Measurements from ENCODE around the gene ADCY5.

ADCY5 gene

DNA sequence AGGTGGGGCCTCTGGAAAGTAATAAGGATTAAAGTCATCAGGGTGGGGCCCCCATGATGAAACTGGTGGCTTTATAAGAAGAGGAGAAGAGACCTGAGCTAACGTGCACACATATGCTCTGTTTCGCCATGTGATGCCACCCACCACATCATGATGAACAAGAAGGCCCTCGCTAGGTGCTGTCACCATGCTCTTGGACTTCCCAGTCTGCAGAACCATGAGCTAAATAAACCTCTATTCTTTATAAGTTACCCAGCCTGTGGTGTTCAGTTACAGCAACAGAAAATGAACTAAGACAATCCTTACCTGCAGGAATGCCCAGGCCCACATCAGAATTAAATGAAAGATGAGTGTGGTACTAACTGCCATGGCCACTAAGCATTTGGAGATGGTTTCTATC, 79.8 kb downstream of the ADCY5 start:
- DNase-seq (ENCODE audit: low read depth): no peak

- DNase-seq (ENCODE audit: low read depth): no peak
Measured at GRCh38 chr3:123367467-123368154, 81.3 kb downstream of the ADCY5 start.

DNA sequence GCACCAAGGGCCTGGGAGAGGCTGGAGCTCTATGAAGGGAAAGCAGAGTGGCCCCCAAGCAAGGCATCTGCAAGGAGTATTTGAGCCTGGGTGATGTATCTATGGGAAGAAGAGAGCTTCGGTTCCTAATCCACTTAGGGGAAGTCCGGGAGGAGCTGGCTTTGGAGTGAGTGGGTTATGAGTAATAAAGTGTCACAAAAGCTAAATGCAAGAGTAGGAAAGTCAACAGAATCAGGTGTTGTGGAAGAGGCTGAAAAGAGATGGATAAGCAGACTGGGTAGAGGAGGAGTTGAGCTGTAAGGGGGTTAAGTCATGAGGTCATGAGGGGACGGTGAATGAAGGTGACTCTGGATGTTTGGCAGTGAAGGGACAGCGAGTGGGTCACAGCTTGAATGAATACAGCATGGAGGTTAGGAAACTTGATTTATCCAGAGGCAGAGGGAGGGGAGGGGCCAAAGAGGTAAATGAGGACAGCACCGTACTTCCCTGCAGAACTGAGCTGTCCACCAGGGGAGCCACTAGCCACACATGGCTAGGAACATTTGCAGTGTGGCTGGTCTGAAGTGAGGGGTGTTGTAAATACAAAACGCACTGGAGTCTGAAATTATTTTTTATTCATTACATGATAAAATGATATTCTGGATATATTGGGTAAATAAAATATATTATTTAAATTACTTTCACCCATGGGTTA, 83.3 kb downstream of the ADCY5 start:
- DNase-seq (ENCODE audit: low read depth): no peak

DNA sequence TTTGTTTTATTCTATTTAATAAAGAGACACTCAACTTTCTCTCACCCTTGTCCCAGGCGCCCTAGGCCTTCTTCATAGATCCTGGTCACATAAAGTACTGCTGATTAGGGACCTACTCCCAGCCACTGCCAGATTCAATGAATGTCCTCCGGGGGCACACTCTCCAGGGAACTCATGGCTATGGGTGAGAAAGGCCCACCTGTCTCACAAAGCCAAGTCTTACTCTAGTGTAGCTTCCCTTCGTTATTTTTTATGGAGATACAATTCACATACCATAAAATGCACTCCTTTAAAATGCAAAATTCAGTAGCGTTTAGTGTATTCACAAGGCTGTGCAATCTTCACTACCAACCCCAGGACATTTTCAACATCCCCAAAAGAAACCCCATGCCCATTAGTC, 87.8 kb downstream of the ADCY5 start:
- no peak for DNase-seq (ENCODE audit: low read depth)

DNA sequence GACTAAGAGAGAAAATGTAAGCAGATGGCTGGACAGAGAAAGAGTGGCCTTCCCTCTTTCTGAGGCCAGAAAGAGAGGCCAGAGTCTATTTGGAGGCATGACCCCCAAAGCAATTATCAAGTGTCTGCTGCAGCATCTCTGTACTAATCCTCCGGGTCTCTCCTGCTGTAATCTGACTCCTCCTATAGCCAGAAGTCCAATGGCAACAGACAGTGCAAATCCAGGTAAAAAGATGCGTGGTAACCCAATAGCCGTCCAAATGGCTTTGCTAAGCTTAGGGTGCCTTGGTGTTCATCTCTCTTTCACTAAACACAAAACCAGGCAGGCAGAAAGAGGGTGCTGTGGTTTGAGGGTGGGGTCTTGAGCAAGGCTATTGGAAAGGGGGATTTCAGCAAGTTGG, 91.6 kb downstream of the ADCY5 start:
- no peak for DNase-seq (ENCODE audit: low read depth)

GRCh38 chr3:123353850-123354233, 95.0 kb downstream of the ADCY5 start:
- DNase-seq (ENCODE audit: low read depth): peak; percentile 21

DNA sequence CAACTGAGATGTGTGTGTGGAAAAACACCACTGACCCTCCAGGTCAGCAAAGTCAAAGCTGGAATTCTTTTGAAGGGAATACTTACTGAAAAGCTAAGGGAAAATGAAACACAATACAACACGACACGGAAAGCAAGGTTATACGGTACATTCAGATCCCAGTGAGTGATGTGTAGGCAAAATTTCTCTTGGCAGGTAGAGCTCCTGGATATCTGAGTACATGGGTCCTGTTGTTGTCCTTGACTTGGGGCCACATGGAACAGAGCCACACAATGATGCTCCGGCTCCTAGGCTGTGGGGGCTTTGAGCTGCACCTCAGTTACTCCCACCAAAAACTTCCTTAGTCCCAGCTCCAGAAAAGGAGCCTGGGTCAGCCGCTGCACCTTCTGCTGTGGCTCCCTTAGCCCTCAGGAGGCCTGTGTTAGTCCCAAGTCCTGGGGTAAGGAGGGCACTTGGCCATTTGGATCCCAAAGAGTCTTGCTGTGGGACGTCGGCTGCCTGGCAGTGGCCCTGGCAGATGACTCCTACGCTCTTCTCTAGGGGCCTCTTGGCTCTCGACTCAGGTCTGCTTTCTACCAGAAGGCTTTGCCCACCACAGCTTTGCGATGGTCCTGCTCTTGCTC, 95.6 kb downstream of the ADCY5 start:
- DNase-seq (ENCODE audit: low read depth): no peak

- DNase-seq (ENCODE audit: low read depth): no peak
Measured at GRCh38 chr3:123352134-123352554, 96.7 kb downstream of the ADCY5 start.

- DNase-seq (ENCODE audit: low read depth): no peak
Measured at GRCh38 chr3:123351501-123351900, 97.4 kb downstream of the ADCY5 start.

- DNase-seq (ENCODE audit: low read depth): no peak
Measured at GRCh38 chr3:123350971-123351370, 97.9 kb downstream of the ADCY5 start.

DNA sequence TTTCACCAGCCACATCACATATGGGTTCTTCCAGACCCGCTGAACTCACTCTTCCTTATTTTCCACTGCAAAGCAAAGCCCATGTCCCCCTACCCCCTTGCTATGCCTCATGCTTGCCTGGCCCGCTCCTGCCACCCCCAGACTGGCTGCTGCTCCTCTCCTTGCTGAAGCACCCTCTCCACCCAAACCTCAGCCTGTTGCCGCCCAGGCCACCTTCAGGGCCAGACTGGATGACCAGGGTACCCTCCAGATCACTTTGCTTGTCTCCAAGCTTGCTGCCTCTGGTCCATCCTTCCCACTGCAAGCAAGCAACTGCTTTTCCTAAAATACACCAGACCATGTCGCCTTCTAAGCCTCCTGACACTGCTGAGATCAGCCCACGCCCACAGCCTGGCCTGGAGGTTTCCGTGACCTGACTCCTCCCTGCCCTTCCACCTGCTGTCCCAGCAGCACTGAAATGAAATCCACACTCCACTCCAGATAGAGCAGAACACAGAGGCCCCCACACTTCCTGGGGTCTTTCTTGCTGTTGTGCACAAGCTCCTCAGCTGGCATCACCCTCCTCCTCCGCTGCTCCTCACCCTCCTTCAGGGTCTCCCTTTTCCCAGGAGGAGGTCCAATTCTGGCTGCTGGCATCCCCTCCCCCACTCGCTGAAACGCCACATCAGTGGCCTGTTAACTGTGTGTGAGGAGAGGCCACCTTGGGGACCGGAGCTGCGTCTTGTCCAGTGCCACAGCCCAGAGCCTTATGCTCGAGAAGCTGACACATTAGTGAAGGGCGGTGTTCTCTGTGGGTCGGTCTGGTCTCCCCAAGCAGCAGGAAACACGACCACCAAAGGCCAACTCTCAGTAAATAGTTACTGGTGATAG, 99.1 kb downstream of the ADCY5 start:
- no peak for DNase-seq (ENCODE audit: low read depth)

DNA sequence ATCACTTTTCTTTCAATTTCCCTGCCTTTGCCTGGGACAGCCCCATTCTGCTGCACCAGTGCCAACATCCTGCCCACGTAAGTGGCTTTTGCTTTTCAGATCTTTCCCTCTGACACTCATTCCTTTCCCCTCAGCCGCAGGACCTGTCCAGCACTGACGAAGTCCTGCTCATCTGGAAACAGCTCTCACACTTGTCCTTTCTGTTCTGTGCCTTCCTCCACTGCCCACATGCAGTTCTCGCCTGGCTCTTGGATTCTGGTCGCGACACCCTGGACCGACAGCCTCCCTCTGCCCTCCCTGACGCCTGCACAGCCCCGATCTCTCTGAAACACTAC, 99.7 kb downstream of the ADCY5 start:
- no peak for DNase-seq (ENCODE audit: low read depth)

- DNase-seq (ENCODE audit: low read depth): no peak
Measured at GRCh38 chr3:123348471-123349200, 100.3 kb downstream of the ADCY5 start.

- DNase-seq (ENCODE audit: low read depth): no peak
Measured at GRCh38 chr3:123347691-123348264, 101.1 kb downstream of the ADCY5 start.

- DNase-seq (ENCODE audit: low read depth): no peak
Measured at GRCh38 chr3:123347205-123347604, 101.7 kb downstream of the ADCY5 start.

DNA sequence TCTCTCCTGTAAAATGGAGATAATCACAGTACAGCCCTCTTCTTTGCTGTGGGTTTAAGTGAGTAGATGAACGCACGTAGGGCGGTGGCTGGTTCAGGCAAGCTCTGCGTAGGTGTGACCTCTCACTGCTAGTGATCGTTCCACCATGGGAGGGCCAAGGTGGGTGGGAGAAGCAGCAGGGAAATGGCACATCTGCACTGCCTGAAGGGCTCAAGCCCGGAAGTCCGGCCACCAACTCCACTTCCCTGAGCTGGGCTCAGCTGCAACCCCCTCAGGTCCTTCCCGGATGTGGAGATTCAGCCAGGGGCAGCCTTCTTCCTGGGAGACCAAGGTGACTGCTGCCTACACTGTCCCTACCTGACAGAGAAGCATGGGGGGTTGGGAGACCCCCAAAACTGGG, 102.9 kb downstream of the ADCY5 start:
- DNase-seq (ENCODE audit: low read depth): no peak

DNA sequence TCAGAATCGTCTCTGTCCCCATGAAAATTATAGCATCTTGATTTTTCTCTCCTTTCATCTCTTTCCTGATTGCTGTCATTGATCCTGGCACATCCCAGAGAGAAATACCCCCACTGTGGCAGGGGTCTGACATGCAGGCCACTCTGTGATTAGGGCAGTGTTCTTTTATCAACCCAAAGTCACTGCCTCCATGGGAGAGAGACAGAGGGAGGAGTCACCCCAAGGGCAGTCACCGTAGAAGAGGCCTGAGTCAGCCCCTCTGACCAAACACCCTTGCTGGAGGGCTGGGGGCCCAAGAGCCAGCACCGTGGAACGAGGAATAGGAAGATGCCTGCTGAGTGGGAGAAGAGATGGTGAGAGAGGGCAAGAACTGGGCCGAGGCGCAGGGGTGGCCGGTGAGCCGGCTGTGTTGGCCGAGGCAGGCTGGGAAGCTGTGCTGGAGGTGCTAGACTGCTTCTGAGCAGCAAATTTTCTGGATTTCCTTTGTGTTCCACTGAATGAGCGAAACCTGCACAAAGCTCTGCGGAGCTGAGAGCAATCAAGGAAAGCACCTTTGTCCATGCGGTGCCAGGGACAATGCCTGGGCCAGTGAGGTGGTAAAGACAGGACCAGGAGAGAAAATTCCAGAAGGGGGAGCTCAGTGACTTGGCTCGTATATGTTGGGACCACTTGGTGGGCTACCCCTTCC, 103.8 kb downstream of the ADCY5 start:
- no peak for DNase-seq (ENCODE audit: low read depth)

DNA sequence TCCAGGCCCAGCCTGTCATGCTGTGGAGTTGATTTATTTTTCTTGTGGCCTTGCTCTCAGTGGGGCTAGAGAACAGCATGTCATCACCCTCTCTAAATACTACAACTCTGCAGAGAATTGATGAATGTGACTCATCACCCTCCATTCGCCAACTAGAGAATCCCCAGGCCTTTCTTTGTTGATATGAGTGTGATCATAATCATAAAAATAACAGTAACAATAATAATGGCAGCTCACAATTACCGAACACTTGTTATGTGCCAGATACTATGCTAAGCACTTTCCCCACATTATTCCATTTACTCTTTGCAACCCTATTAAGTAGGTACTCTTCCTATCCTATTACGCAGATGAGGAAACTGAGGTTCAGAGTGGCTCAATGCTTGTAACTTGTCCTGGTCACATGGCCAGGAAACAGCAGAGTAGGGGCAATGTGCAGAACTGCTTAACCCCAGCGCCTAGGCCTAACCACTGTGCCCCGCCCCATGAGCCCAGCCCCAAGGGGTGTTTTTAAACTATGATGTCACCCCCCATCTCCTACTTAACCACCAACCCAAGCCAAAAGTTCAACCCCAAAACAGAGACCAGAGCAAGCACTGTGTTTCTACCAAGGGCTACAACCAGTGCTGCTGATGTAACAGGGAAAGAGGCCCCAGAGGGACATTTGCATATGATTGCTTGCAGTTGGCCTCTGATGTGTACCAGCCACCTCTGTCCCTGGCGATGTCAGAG, 104.5 kb downstream of the ADCY5 start:
- peak; percentile 20 for DNase-seq (ENCODE audit: low read depth)

DNA sequence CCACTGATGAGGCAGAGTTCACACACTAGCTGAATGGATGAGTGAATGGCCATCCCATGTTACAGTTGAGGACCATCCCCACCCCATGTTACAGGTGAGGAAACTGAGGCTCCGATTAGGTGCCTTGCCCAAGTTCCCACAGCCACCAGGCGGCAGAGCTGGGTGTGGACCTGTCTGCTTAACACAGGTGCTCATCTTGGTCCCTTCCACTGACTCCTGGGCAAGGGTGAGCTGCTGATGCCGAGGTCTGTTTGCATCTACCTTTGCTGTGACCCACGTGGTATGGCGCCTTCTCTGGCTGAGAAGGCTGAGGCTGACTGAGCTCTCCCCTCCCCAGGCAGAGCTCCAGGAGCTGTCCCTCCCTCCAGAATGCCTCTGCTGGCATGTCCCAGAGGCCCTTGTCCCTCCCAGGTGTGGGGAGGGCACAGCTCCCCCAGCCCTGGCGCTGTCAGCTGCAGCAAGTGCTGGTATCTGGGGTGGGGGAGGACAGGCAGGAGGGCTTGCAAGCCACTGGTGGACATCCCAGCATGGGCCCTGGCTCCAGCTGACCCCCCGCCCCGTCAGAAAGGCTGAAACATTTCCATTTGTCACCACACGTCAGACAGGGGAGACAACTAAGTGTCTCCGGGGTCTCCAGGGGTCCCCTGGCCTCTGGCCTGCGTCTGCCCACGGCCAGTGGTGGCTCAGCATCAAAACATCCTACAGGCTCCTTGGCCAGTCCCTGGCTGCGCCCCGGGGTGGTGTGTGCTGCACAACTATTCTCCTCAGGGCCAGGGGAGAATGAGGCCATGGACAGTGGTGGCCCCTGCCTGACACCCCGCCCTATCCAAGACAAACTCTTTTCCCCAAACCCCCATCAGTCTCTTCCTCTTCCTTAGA, 105.4 kb downstream of the ADCY5 start:
- no peak for DNase-seq (ENCODE audit: low read depth)
